GM23338 (cell line): ENCODE results near the gene ZNF322.

Experiments
- REST ChIP-seq: IDR thresholded peaks from one replicate; pipeline ENCODE4 v1.6.1; 2018; ENCODE audit warnings: antibody characterized with exemption; ENCODE audit not compliant: unreplicated experiment
- TF ChIP-seq, protein P1 (sequence below), 2 experiments: fragments of 200-600 bp in 1 of 2; sonication (generic) in 1 of 2; conservative IDR thresholded peaks; 2 replicates each; pipeline versions ENCODE4 v1.5.1 to v1.6.1; 2016 to 2017; ENCODE audit warnings: antibody characterized with exemption in 2 of 2, low read depth in 2 of 2, mild to moderate bottlenecking in 2 of 2, moderate library complexity in 1 of 2

DNA sequence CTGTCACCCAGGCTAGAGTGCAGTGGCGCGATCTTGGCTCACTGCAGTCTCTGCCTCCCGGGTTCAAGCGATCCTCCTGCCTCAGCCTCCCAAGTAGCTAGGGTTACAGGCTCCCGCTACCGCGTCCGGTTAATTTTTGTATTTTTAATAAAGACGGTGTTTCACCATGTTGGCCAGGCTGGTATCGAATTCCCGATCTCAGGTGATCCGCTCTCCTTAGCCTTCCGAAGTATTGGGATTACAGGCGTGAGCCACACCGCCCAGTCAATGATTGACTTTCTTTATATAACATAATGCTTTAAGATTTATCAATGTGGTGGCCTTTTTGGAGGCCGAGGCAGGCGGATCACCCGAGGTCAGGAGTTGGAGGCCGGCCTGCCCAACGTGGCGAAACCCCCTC is 70.6 kb downstream of the ZNF322 start:
- TF ChIP-seq, protein P1, sequence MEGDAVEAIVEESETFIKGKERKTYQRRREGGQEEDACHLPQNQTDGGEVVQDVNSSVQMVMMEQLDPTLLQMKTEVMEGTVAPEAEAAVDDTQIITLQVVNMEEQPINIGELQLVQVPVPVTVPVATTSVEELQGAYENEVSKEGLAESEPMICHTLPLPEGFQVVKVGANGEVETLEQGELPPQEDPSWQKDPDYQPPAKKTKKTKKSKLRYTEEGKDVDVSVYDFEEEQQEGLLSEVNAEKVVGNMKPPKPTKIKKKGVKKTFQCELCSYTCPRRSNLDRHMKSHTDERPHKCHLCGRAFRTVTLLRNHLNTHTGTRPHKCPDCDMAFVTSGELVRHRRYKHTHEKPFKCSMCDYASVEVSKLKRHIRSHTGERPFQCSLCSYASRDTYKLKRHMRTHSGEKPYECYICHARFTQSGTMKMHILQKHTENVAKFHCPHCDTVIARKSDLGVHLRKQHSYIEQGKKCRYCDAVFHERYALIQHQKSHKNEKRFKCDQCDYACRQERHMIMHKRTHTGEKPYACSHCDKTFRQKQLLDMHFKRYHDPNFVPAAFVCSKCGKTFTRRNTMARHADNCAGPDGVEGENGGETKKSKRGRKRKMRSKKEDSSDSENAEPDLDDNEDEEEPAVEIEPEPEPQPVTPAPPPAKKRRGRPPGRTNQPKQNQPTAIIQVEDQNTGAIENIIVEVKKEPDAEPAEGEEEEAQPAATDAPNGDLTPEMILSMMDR (conservative IDR thresholded peaks at IDR 0.05; ENCODE audit: low read depth in 2 of 2), result no peak
- no peak for TF ChIP-seq REST
